Putamen (tissue), 1 donor: ENCODE measurements around the gene CLBA1.
"Not testable (repeated sequence)": the region's sequence is repeated elsewhere in the genome, so short reads cannot be mapped to it uniquely, and the experiment has no call there.

Experiments
- DNase-seq: peaks from one replicate; pipeline ENCODE4 v3.0.0-alpha.2; 2016; ENCODE audit warnings: low spot score

CLBA1 gene

DNA sequence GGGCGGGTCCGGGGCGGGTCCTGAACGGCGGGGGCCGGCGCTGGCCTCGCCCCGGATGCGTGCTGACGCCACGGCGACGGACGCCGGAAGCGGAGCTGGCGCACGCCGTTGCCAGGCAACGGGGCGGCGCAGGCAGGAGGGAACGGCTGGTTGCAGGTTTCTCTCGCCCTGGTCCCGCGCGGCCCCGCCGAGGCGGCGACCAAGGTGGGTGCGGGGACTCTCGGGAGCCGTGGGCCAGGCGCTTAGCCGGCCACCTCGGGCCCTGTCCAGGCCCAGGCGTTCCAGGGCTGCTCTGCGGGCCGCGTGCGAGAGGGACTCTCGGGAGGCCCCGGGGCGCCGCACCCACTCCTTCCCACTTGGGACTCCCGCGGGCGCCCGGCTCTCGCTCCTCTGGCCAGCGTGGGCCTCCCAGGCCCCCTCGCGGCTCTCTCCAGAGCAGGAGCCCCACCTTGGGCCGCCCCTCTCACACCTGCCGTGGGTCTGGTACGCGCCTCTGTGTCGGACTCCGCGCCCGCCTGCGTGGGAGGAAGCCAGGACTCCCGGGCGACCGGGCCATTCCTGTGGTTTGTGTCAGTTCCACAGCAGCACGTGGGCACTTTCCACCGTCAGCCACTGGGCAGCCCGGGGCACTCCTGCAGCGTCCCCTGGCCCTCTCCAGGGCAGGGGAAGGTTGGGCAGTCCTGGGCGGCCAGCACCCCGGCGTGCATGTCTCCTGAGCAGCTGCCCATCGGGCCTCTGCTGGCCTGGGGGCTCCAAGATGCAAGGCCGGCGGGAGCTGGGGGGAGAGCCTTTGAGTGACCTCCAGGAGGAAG is at the start of gene CLBA1:
CLBA1 (plus strand) TSS at position 114 of the 812 bp plus-strand sequence; CDS start at position 758, 644 bp downstream.
- DNase-seq: peak; percentile 91

DNA sequence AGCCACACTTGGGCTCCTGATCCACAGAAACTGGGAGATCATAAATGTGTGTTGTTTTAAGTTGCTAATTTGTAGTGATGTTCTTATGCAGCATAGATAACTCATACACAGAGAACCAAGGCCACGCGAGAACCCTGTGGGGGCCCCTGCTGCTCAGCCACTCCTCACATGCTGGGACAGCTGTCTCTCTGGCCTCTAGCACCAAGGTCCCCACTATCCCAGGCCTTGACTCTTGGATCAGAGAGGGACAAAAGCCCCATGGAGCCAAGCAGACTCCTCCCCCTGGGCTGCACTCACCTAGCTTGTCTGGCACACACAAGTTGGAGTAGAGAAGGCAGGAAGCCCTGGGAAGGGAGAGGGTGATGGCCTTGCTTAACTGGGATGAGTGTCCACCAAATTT is 49.6 kb upstream of the CLBA1 start:
- no peak for DNase-seq

DNA sequence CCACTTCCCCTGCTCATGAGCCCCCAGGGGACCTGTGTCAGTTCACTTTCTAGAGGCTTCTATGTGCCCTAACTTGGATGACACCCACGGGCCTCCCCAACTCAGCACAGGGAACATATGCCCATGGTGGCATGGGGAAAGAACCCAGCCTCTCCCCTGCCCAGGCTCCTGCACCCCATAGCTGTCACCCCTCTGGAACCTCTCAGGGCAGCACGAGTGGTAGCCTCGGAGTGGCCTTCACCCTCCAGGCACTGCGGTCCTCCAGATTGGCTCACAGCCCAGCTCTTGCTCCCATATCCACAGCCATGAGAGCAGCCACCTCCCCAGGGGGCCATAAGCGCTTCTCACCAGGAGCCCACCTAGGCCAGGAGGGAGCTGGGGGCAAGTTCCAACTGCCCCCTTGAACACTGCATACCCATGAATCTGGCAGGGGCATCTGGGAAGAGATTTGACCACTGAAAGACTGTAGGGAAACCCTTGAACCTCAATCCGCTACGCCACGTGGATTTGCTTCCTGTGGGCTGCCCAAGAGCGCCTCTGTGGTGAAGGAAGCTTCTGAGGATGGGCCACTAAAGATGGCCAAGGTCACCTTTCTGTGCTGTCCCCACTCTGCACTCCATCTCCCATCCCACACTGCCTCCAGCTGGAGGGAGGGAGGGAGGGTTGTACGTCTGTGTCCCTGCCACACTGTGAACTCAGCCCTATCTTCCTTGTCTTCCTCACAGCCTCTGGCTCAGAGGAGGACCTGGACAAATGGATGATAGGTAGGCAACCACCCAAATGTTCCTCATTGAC is 49.0 kb upstream of the CLBA1 start:
- no peak for DNase-seq

DNA sequence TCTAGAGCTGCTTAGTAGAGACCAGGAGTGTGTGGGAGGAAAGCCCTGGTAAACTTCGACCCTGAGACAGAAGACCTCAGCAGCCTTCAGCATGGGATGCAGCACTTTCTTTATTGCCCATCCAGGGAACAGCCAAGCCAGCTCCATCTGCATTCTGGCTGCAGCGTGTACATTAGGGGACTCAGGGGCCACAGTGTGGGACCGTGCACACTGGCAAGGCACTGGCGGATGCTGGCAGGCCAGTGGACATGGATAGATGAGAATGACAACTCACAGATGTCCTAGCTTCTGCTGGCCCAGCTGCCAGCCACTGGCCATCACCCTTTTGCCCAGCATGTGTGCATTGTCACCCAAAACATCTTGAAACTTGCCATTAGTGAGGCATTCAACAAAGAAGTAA is 48.4 kb upstream of the CLBA1 start:
- no peak for DNase-seq

- DNase-seq: no peak
Measured at GRCh38 chr14:104937694-104938365, 47.8 kb upstream of the CLBA1 start.

GRCh38 chr14:104938436-104938835 is 47.2 kb upstream of the CLBA1 start:
- DNase-seq: no peak

DNA sequence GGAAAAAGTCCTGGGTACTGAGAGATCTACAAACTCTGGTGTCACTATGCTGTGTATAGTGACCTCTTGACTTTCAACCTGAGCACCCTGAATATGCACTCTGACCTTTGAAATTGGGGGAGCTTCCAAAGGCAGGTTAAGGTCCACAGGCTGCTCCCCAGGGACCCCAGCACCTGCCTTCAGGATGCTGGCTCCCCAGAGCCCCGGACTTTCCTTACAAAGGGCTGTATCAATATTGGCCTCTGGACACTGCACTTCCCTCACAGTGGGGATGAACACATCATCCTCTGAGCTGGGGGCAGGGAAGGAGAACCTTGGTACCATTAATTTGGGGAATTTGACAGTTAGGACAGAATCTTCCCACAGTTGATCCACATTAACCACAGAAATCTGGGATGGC is 46.6 kb upstream of the CLBA1 start:
- DNase-seq: no peak

- DNase-seq: no peak
Measured at GRCh38 chr14:104939666-104940410, 45.8 kb upstream of the CLBA1 start.

DNA sequence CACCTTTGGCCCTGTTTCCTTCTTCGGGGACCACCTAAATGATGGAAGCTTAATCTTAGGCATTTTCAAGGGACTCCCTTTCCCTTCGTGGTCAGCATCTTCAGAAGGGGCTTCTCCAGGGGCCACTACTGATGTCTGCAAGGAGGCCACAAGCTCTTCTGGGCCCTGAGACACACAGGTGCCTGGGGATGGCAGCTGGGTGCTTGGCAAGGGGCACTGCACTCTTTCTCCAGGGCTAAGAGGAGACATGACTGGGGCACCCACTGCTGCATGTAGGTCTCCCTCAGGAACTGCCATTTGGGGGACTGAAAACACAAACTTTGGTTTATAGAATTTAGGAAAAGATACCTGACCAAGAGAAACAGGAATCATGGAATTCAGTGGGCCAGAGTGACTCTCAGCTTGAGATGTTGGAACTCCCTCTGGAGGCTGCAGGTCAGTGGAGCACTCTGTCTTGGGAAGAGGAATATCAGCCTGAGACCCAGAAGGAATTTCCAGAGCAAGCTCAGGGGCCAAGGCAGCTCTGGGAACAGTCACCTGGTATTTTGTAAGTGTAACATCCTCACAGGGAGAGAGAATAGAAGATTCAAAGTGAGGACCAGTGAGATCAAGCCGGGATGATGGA is 45.0 kb upstream of the CLBA1 start:
- DNase-seq: no peak

GRCh38 chr14:104941508-104942365 is 43.9 kb upstream of the CLBA1 start:
- no peak for DNase-seq

GRCh38 chr14:104942586-104942985 is 43.0 kb upstream of the CLBA1 start:
- DNase-seq: no peak

DNA sequence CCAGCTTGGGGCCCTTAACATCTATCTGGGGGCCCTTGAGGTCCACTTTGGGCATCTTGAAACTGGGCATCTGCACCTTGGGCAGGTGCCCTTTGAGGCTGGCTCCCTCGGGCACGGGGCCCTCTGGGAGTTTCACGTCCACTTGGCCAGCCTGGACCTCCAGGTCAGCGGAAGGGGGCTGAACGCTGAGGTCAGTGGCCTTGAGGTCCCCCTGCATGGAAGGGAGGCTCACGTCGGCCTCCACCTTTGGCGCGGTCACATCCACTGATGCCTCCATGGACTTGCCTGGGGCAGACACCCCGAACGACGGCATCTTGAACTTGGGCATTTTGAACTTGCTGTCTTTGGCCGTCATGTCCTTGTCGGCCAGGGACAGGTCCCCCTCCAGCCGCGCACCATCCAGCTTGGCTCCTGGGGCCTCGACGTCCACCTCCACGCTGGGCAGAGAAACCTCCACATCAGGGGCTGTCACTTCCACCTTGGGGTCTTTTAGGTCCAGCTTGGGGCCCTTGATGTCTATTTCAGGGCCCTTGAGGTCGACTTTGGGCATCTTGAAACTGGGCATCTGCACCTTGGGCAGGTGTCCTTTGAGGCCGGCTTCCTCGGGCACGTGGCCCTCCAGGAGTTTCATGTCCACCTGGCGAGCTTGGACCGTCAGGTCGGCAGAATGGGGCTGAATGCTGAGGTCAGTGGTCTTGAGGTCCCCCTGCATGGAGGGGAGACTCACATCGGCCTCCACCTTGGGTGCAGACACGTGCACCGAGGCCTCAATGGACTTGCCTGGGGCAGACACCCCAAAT is 42.2 kb upstream of the CLBA1 start:
- not testable (repeated sequence) for DNase-seq

DNA sequence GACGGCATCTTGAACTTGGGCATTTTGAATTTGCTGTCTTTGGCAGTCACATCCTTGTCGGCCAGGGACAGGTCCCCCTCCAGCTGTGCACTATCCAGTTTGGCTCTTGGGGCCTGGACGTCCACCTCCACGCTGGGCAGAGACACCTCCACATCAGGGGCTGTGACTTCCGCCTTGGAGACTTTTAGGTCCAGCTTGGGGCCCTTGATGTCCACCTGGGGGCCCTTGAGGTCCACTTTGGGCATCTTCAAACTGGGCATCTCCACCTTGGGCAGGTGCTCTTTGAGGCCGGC is 41.6 kb upstream of the CLBA1 start:
- DNase-seq: not testable (repeated sequence)

GRCh38 chr14:104944436-104945205 is 41.0 kb upstream of the CLBA1 start:
- DNase-seq: not testable (repeated sequence)

DNA sequence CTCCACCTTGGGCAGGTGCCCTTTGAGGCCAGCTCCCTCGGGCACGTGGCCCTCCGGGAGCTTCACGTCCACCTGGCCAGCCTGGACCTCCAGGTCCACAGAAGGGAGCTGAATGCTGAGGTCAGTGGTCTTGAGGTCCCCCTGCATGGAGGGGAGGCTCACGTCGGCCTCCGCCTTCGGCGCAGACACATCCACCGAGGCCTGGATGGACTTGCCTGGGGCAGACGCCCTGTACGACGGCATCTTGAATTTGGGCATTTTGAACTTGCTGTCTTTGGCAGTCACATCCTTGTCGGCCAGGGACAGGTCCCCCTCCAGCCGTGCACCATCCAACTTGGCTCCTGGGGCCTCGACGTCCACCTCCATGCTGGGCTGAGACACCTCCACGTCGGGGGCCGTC is 40.3 kb upstream of the CLBA1 start:
- DNase-seq: not testable (repeated sequence)

GRCh38 chr14:104945986-104946965 is 39.3 kb upstream of the CLBA1 start:
- DNase-seq: not testable (repeated sequence)

- DNase-seq: not testable (repeated sequence)
Measured at GRCh38 chr14:104947201-104947600, 38.4 kb upstream of the CLBA1 start.
